HG02759 (cell line): Measurements from ENCODE around the gene MTRF1L.
"Not testable (repeated sequence)": the region's sequence is repeated elsewhere in the genome, so short reads cannot be mapped to it uniquely, and the experiment has no call there.

Experiments used
- ATAC-seq: cut with Tn5 transposase; IDR thresholded peaks from one replicate; pipeline ENCODE4 v1.9.1; 2021; ENCODE audit warnings: mild to moderate bottlenecking, moderate library complexity; ENCODE audit not compliant: unreplicated experiment

MTRF1L gene

DNA sequence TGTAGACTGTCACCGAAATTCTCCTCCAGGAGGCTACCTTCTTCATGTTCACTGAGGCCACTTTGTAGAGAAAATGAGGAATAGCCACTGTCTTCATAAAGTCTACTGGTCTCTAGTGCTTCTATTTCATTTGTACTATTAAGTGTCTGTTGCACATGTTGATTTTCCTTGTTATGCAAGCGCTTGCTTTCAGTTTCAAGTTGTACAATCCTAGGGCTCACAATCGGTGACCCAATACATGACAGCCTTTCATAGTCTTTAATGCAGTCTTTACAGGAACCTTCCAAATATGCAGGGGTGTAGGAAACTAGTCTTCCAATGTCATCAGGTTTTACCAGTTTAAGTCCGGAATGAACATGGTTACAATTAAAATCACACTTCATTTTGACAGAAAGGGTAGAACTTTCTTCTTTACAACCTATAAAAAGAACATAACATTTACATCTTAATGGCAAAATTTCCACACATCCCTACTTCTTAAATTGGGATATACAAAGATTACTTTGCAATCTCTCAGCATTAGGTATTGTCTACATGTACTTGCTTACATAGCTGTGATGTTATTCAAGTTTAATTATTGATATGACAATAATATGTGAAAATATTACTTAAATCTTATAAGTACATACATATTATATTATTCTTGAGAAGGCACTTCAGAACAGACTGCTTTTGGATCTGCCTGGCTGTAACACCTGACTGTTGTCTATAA is 27.1 kb downstream of the MTRF1L start:
- peak; percentile 70 for ATAC-seq

GRCh38 chr6:152973916-152974315 is 28.6 kb downstream of the MTRF1L start:
- no peak for ATAC-seq

DNA sequence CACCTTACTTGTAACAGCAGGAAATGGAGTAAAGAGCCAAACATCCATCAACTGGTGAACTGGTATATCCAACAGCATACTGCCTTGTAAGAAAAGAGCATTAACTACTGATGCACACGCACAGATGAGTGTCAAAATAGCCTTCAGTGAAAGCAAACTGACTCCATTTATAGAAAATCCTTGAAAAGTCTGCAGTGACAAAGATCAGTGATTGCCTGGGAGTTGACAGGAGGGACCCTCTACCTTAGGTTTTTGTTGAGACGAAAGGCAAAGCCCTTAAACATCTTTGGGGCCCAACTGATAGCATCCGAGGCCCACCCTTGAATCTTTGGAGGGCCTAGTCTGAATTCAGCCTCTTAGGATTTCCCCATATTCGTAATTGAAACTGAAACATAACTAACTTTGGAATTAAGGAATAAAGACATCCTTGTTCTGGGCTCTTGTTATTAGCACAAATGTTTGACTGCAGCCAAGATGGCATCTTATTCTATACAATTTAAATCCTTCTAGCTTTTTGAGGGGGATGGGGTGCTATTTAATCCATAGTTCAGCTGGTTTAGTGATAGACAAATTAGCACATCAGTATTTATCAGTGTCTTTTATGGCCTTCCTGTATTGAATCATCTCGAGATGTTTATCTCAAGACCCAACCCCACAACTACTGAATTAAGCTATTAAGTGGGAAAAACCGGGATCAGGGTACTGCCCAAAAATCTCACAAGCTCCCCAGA is 32.7 kb downstream of the MTRF1L start:
- ATAC-seq: no peak

DNA sequence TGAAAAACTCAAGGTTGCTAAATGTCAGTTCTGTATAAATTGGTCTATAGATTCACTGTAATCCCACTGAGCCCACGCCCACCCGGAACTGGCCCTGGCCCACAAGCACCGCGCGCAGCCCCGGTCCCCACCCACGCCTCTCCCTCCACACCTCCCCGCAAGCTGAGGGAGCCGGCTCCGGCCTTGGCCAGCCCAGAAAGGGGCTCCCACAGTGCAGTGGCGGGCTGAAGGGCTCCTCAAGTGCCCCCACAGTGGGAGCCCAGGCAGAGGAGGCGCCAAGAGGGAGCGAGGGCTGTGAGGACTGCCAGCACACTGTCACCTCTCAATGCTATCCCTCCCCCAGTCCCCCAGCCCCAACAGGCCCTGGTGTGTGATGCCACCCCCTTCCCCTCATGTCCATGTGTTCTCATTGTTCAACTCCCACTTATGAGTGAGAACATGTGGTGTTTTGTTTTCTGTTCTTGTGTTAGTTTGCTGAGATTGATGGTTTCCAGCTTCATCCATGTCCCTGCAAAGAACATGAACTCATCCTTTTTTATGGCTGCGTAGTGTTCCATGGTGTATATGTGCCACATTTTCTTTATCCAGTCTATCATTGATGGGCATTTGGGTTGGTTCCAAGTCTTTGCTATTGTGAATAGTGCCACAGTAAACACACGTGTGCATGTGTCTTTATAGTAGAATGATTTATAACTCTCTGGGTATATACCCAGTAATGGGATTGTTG is 36.2 kb downstream of the MTRF1L start:
- ATAC-seq: not testable (repeated sequence)

- no peak for ATAC-seq
Observed at GRCh38 chr6:152959333-152959732, 43.2 kb downstream of the MTRF1L start.

- ATAC-seq: no peak
Observed at GRCh38 chr6:152957796-152958195, 44.7 kb downstream of the MTRF1L start.

- no peak for ATAC-seq
Observed at GRCh38 chr6:152954443-152954842, 48.1 kb downstream of the MTRF1L start.

- ATAC-seq: no peak
Observed at GRCh38 chr6:152952866-152953509, 49.5 kb downstream of the MTRF1L start.

GRCh38 chr6:152952045-152952444 is 50.5 kb downstream of the MTRF1L start:
- ATAC-seq: no peak

GRCh38 chr6:152950240-152950639 is 52.3 kb downstream of the MTRF1L start:
- no peak for ATAC-seq

GRCh38 chr6:152948150-152948768 is 54.2 kb downstream of the MTRF1L start:
- peak; percentile 88 for ATAC-seq

GRCh38 chr6:152946995-152947394 is 55.5 kb downstream of the MTRF1L start:
- ATAC-seq: no peak

GRCh38 chr6:152946484-152946883 is 56.0 kb downstream of the MTRF1L start:
- no peak for ATAC-seq

DNA sequence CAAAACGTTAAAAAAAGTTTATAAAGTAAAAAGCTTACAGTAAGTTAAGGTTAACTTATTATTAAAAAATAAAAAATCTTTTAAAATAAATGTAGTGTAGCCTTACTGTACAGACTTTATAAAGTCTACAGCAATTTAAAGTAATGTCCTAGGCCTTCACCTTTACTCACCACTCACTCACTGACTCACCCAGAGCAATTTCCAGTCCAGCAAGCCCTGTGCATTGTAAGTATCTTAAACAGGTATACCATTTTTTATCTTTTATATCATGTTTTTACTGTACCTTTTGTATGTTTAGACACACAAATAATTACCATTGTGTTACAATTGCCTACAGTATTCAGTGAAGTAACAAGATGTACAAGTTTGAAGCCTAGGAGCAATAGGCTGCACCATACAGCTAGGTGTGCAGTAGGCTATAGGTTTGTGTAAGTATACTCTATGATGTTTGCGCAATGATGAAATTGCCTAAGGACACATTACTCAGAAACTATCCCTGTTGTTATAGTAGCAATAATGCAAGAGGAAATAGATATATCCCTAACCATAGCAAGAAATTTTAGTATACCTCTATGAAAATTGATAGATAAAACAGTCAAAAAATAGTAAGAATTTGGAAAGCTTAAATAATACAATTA is 59.1 kb downstream of the MTRF1L start:
- ATAC-seq: no peak

DNA sequence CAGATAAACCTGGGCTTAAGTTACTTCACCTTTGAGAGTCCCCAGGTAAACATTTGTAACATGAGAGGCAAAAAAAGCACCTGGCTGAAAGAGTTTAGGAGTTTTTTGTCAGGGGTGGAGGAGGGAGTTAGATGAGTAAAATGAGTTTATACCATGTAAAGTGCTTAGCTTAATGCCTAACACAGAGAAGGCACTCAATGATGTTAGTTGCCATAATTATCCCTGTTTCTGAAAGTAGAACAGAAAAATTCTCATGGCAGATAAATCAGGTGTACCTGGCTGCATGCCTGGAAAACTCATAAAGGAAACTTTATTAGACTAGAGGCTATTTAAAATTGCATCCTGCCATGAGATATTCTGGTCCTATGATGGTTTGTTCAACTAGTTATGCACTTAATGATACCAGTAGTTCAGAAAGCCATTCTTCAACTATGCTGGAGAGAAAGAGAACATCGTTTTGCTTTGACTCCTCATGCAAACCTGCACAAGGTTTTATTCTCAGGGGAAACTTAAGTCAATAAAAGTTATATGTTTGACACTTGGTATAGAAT is 60.1 kb downstream of the MTRF1L start:
- no peak for ATAC-seq

DNA sequence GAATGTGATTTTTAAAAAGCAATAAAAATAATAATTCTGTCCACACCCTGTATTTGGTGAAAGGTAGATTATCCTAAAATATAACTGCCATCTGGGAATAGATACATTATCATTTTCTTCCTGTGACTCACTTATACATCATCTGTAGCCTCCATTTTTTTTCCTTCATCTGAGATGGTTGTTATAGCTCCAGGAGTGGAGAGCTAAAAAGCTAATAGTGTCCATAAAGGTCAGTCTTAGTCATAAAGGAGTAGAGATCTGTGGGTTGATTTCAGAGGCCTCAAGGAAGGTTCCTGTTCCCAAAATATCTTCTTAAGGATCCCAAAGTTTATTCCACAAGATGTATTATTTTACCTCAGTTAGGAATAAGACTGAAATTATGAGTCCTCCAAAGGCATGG is 60.8 kb downstream of the MTRF1L start:
- ATAC-seq: no peak
